H1 (cell line): ENCODE results near the gene S100A4. TPM values are rescaled to one million over a fixed set of nuclear protein-coding genes. Genes with fewer than 3 reads are reported as not detected.

Source experiments
- ASH2L ChIP-seq: fragments of 200-600, 300-600 bp; sonication (generic); IDR thresholded peaks from one replicate; pipeline ENCODE4 v1.7.1; 2017; ENCODE audit warnings: low read length
- CBX8 ChIP-seq: fragments of 300-800, 300-1000 bp; sonication (generic); IDR thresholded peaks from 2 replicates; pipeline ENCODE4 v1.7.1; 2016; ENCODE audit warnings: low read depth, low read length, borderline replicate concordance
- EGR1 ChIP-seq: IDR thresholded peaks from 2 replicates; pipeline ENCODE4 v1.6.1; 2011; ENCODE audit warnings: low read depth, low read length, borderline replicate concordance
- EZH2 ChIP-seq: fragments of 200-600 bp; sonication (generic); IDR thresholded peaks from 2 replicates; pipeline ENCODE4 v1.7.1; 2012; ENCODE audit warnings: low read depth, mild to moderate bottlenecking, moderate library complexity, low read length, inconsistent platforms; ENCODE audit not compliant: severe bottlenecking
- RNF2 ChIP-seq: fragments of 200-900, 300-1000 bp; sonication (generic); IDR thresholded peaks from 2 replicates; pipeline ENCODE4 v1.7.1; 2016; ENCODE audit warnings: borderline replicate concordance, low read depth, mild to moderate bottlenecking, antibody characterized with exemption, low read length; ENCODE audit not compliant: poor library complexity, severe bottlenecking; ENCODE audit errors: missing control alignments
- SAP30 ChIP-seq: fragments of 300-600 bp; sonication (generic); IDR thresholded peaks from 2 replicates; pipeline ENCODE4 v1.7.1; 2012; ENCODE audit warnings: low read length, moderate library complexity, mild to moderate bottlenecking, inconsistent platforms; ENCODE audit not compliant: insufficient read depth, insufficient replicate concordance
- SIN3A ChIP-seq, 2 experiments: IDR thresholded peaks in 1 of 2; conservative IDR thresholded peaks in 1 of 2; 2 replicates each; pipeline ENCODE4 v1.6.1; 2011 to 2012; ENCODE audit warnings: low read length in 2 of 2, improper control_type of control experiment in 1 of 2, low read depth in 1 of 2, mild to moderate bottlenecking in 1 of 2
- SP1 ChIP-seq: IDR thresholded peaks from 2 replicates; pipeline ENCODE4 v1.6.1; 2011; ENCODE audit warnings: low read depth, low read length
- TBP ChIP-seq: IDR thresholded peaks from 2 replicates; pipeline ENCODE4 v1.6.1; 2011; ENCODE audit warnings: low read depth, low read length, improper control_type of control experiment
- polyA plus RNA-seq, 7 experiments: library from polyadenylated mRNA; depleted of rRNA in 3 of 7; stranded (reverse) in 5 of 7; unstranded in 2 of 7; fragments of >200 nt in 5 of 7; fragments of 200-250 nt in 2 of 7; gene quantifications; 1 replicate in 5 of 7; 2 replicates in 1 of 7; 4 replicates in 1 of 7; pipeline versions ENCODE4 v1.2.1 to v1.2.3, GENCODE V29; 2011 to 2013; ENCODE audit warnings: missing spikeins in 2 of 7, mixed read lengths in 2 of 7
- total RNA-seq: library from RNA; stranded (reverse); fragmentation: NEBNext Ultra II Directional; extraction: Animal tissue kit (Norgen Biotek cat#: 25700); gene quantifications from 2 replicates; pipeline ENCODE4 v1.2.1, GENCODE V29; 2021
- TF ChIP-seq, protein P1 (sequence below): IDR thresholded peaks from 2 replicates; pipeline ENCODE4 v1.6.1; 2011; ENCODE audit warnings: low read length, improper control_type of control experiment
- TF ChIP-seq, protein P2 (sequence below), 3 experiments: IDR thresholded peaks; 1 replicate in 2 of 3; 2 replicates in 1 of 3; pipeline versions ENCODE4 v1.5.1 to v1.6.1; 2011; ENCODE audit warnings: low read length in 3 of 3, mild to moderate bottlenecking in 3 of 3, inconsistent platforms in 2 of 3, low read depth in 1 of 3, moderate library complexity in 1 of 3; ENCODE audit not compliant: insufficient read depth in 1 of 3; ENCODE audit errors: control extremely low read depth in 1 of 3

S100A4 gene
- total and polyA plus RNA-seq, 2 of the 8 experiments (the other 6 are each of a cell fraction or from before 2014, with no cell fraction given), result 36.3 to 85.4 TPM

DNA sequence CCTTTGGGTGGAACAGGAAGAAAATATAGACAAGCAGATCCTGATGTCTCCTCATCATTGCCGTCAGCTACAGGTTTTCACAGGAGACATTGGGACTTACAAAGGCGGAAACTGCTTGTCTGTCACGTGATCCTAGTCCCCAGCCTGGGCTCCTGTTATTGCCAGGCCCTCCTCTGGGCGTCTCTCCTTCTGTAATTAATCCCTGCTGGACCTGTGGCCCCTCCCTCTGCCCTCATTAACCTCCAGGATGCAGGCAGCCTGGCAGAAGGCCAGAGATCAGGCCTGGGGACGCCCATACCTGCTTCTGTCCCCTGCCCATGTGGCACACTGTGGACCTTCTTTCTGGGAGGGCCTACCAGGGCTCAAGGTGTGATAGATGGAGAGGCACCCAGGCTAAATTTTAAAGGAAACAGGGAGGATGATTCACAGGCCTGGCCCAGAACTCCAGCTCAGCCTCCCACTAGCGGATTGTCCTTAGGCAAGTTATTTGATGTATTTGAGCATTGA, 7.2 kb downstream of the S100A4 start (continued):
- TF ChIP-seq RNF2 (no peak), EZH2 (no peak), ASH2L (no peak), TBP (peak; percentile 30; the same call in 1 of the 2 replicates), SP1 (no peak), SAP30 (no peak), SIN3A (conservative IDR thresholded peaks at IDR 0.05 in 1 of 2, IDR thresholded peaks at IDR 0.05 in 1 of 2; ENCODE audit: low read depth in 1 of 2, low read length in 2 of 2) (no peak), CBX8 (no peak), EGR1 (no peak)
- TF ChIP-seq, protein P1, sequence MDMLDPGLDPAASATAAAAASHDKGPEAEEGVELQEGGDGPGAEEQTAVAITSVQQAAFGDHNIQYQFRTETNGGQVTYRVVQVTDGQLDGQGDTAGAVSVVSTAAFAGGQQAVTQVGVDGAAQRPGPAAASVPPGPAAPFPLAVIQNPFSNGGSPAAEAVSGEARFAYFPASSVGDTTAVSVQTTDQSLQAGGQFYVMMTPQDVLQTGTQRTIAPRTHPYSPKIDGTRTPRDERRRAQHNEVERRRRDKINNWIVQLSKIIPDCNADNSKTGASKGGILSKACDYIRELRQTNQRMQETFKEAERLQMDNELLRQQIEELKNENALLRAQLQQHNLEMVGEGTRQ, result peak; percentile 87
- TF ChIP-seq, protein P2, sequence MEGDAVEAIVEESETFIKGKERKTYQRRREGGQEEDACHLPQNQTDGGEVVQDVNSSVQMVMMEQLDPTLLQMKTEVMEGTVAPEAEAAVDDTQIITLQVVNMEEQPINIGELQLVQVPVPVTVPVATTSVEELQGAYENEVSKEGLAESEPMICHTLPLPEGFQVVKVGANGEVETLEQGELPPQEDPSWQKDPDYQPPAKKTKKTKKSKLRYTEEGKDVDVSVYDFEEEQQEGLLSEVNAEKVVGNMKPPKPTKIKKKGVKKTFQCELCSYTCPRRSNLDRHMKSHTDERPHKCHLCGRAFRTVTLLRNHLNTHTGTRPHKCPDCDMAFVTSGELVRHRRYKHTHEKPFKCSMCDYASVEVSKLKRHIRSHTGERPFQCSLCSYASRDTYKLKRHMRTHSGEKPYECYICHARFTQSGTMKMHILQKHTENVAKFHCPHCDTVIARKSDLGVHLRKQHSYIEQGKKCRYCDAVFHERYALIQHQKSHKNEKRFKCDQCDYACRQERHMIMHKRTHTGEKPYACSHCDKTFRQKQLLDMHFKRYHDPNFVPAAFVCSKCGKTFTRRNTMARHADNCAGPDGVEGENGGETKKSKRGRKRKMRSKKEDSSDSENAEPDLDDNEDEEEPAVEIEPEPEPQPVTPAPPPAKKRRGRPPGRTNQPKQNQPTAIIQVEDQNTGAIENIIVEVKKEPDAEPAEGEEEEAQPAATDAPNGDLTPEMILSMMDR (IDR thresholded peaks at IDR 0.05; ENCODE audit: control extremely low read depth in 1 of 3, insufficient read depth in 1 of 3, low read depth in 1 of 3, low read length in 3 of 3), result peak in 2 of 3 experiments; percentile 20 to 33; a peak in 2 of 4 replicates
